Ishikawa (cell line): ENCODE results near the gene ASIC2.

Experiments used
- CEBPB ChIP-seq: IDR thresholded peaks from 2 replicates; pipeline ENCODE4 v1.6.1; 2012
- EGR1 ChIP-seq: IDR thresholded peaks from 2 replicates; pipeline ENCODE4 v1.6.1; 2012
- EP300 ChIP-seq: IDR thresholded peaks from 2 replicates; pipeline ENCODE4 v1.6.1; 2012; ENCODE audit warnings: borderline replicate concordance
- FOXM1 ChIP-seq: IDR thresholded peaks from 2 replicates; pipeline ENCODE4 v1.6.1; 2012; ENCODE audit warnings: low read depth, borderline replicate concordance
- NFIC ChIP-seq: IDR thresholded peaks from 2 replicates; pipeline ENCODE4 v1.6.1; 2012
- RAD21 ChIP-seq: IDR thresholded peaks from 2 replicates; pipeline ENCODE4 v1.6.1; 2012; ENCODE audit warnings: low read depth
- TAF1 ChIP-seq: IDR thresholded peaks from 2 replicates; pipeline ENCODE4 v1.6.1; 2012; ENCODE audit warnings: low read depth, mild to moderate bottlenecking
- TCF12 ChIP-seq: IDR thresholded peaks from 2 replicates; pipeline ENCODE4 v1.6.1; 2012; ENCODE audit warnings: low read depth
- TEAD4 ChIP-seq: IDR thresholded peaks from 2 replicates; pipeline ENCODE4 v1.6.1; 2012
- YY1 ChIP-seq: IDR thresholded peaks from 2 replicates; pipeline ENCODE4 v1.6.1; 2012; ENCODE audit warnings: low read depth
- ZBTB7A ChIP-seq: IDR thresholded peaks from 2 replicates; pipeline ENCODE4 v1.6.1; 2012; ENCODE audit warnings: low read depth
- TF ChIP-seq, protein P1 (sequence below): IDR thresholded peaks from 2 replicates; pipeline ENCODE4 v1.6.1; 2012
- TF ChIP-seq, protein P2 (sequence below): IDR thresholded peaks from 2 replicates; pipeline ENCODE4 v1.6.1; 2012
- TF ChIP-seq, protein P3 (sequence below): IDR thresholded peaks from 2 replicates; pipeline ENCODE4 v1.6.1; 2012; ENCODE audit warnings: low read depth, mild to moderate bottlenecking

DNA sequence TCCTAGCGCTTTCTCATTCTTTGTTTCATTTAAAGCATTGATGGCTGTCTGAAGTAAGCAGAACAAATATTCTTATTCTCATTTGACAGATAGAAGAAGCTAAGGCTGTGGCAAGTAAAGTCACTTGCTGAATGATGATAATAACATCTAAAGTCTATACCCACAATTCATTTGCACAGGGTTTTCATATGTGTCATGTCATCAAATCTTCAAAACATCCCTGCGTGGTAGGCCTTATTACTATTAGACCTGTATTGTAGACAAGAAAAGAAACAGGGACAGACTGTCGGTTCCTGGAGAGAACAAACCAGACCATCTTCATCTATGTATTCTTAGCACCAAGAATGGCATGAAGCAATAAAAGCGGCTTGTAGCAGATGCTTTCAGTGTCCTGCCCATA lies 85.9 kb downstream of the ASIC2 start:
- TF ChIP-seq, protein P1, sequence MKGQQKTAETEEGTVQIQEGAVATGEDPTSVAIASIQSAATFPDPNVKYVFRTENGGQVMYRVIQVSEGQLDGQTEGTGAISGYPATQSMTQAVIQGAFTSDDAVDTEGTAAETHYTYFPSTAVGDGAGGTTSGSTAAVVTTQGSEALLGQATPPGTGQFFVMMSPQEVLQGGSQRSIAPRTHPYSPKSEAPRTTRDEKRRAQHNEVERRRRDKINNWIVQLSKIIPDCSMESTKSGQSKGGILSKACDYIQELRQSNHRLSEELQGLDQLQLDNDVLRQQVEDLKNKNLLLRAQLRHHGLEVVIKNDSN = no peak
- TF ChIP-seq EGR1 (no peak), TCF12 (no peak), TAF1 (no peak), RAD21 (no peak), TEAD4 (no peak), FOXM1 (no peak), ZBTB7A (no peak), EP300 (no peak), CEBPB (no peak), YY1 (no peak), NFIC (no peak)
- TF ChIP-seq, protein P2, sequence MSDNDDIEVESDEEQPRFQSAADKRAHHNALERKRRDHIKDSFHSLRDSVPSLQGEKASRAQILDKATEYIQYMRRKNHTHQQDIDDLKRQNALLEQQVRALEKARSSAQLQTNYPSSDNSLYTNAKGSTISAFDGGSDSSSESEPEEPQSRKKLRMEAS = no peak
- TF ChIP-seq, protein P3, sequence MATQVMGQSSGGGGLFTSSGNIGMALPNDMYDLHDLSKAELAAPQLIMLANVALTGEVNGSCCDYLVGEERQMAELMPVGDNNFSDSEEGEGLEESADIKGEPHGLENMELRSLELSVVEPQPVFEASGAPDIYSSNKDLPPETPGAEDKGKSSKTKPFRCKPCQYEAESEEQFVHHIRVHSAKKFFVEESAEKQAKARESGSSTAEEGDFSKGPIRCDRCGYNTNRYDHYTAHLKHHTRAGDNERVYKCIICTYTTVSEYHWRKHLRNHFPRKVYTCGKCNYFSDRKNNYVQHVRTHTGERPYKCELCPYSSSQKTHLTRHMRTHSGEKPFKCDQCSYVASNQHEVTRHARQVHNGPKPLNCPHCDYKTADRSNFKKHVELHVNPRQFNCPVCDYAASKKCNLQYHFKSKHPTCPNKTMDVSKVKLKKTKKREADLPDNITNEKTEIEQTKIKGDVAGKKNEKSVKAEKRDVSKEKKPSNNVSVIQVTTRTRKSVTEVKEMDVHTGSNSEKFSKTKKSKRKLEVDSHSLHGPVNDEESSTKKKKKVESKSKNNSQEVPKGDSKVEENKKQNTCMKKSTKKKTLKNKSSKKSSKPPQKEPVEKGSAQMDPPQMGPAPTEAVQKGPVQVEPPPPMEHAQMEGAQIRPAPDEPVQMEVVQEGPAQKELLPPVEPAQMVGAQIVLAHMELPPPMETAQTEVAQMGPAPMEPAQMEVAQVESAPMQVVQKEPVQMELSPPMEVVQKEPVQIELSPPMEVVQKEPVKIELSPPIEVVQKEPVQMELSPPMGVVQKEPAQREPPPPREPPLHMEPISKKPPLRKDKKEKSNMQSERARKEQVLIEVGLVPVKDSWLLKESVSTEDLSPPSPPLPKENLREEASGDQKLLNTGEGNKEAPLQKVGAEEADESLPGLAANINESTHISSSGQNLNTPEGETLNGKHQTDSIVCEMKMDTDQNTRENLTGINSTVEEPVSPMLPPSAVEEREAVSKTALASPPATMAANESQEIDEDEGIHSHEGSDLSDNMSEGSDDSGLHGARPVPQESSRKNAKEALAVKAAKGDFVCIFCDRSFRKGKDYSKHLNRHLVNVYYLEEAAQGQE = no peak
